Brain pericyte (primary cell): ENCODE results near the gene TYW1B.
"Not testable (repeated sequence)": the region's sequence is repeated elsewhere in the genome, so short reads cannot be mapped to it uniquely, and the experiment has no call there.

Experiments used
- DNase-seq: peaks from one replicate; pipeline ENCODE4 v3.0.0-alpha.2; 2012; ENCODE audit warnings: low read depth, low spot score

Gene TYW1B

GRCh38 chr7:72754312-72754711 is 73.7 kb downstream of the TYW1B start:
- no peak for DNase-seq

GRCh38 chr7:72753781-72754180 is 74.2 kb downstream of the TYW1B start:
- no peak for DNase-seq

- DNase-seq, result not testable (repeated sequence)
Observed at GRCh38 chr7:72753229-72753628, 74.8 kb downstream of the TYW1B start.

GRCh38 chr7:72751978-72752377 is 76.0 kb downstream of the TYW1B start:
- no peak for DNase-seq

- DNase-seq, result no peak
Observed at GRCh38 chr7:72751378-72751777, 76.6 kb downstream of the TYW1B start.

- not testable (repeated sequence) for DNase-seq
Observed at GRCh38 chr7:72748649-72749048, 79.4 kb downstream of the TYW1B start.

- not testable (repeated sequence) for DNase-seq
Observed at GRCh38 chr7:72744244-72744926, 83.6 kb downstream of the TYW1B start.

- DNase-seq, result not testable (repeated sequence)
Observed at GRCh38 chr7:72743801-72744200, 84.2 kb downstream of the TYW1B start.

- not testable (repeated sequence) for DNase-seq
Observed at GRCh38 chr7:72739716-72740115, 88.3 kb downstream of the TYW1B start.

- DNase-seq, result not testable (repeated sequence)
Observed at GRCh38 chr7:72735855-72736254, 92.1 kb downstream of the TYW1B start.

- DNase-seq, result not testable (repeated sequence)
Observed at GRCh38 chr7:72730815-72731214, 97.2 kb downstream of the TYW1B start.

GRCh38 chr7:72730384-72730783 is 97.6 kb downstream of the TYW1B start:
- not testable (repeated sequence) for DNase-seq

GRCh38 chr7:72729130-72729529 is 98.9 kb downstream of the TYW1B start:
- not testable (repeated sequence) for DNase-seq

GRCh38 chr7:72722694-72723093 is 105.3 kb downstream of the TYW1B start:
- DNase-seq, result not testable (repeated sequence)

- not testable (repeated sequence) for DNase-seq
Observed at GRCh38 chr7:72720890-72721289, 107.1 kb downstream of the TYW1B start.

GRCh38 chr7:72717252-72717774 is 110.7 kb downstream of the TYW1B start:
- not testable (repeated sequence) for DNase-seq

- DNase-seq, result not testable (repeated sequence)
Observed at GRCh38 chr7:72711927-72712326, 116.1 kb downstream of the TYW1B start.

GRCh38 chr7:72710983-72711382 is 117.0 kb downstream of the TYW1B start:
- no peak for DNase-seq

GRCh38 chr7:72709909-72710308 is 118.1 kb downstream of the TYW1B start:
- DNase-seq, result no peak

GRCh38 chr7:72708371-72709050 is 119.5 kb downstream of the TYW1B start:
- DNase-seq, result not testable (repeated sequence)

GRCh38 chr7:72706521-72706920 is 121.5 kb downstream of the TYW1B start:
- no peak for DNase-seq

- not testable (repeated sequence) for DNase-seq
Observed at GRCh38 chr7:72705693-72706092, 122.3 kb downstream of the TYW1B start.

- DNase-seq, result no peak
Observed at GRCh38 chr7:72704894-72705293, 123.1 kb downstream of the TYW1B start.
